GM19397 (cell line): ENCODE results near the gene PRMT1.

Experiments used
- ATAC-seq: cut with Tn5 transposase; IDR thresholded peaks from one replicate; pipeline ENCODE4 v1.9.1; 2021; ENCODE audit warnings: mild to moderate bottlenecking, moderate library complexity; ENCODE audit not compliant: unreplicated experiment

Gene PRMT1

DNA sequence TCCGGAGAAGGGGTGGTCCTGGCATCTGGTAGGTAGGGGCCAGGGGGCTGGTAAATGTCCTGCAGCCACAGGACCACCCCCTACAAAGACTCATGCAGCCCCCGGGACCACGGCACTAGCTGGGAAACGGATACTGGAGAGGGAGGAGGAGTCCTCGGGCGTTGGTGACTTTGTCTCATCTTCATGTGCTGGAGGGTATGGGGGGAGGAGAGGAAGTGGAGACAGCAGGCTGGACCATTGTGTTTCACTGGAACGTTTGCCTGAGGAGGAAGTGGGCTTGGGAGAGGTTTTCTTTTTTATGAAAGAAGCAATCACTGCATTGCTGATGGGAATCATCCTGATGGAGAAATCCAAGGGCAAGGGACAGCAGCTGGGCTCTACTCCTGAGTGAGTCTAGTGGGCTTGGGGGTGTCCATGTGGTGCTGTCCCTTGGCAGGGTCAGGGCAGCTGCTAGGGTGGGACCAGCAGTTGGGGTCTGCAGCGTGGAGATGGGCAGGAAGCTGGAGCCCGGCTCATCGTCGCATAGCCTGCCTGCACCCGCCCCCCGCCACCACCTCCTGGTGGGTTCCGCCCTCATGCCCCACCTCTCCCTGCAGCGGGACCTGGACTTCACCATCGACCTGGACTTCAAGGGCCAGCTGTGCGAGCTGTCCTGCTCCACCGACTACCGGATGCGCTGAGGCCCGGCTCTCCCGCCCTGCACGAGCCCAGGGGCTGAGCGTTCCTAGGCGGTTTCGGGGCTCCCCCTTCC is 10.7 kb downstream of the PRMT1 start:
- no peak for ATAC-seq

DNA sequence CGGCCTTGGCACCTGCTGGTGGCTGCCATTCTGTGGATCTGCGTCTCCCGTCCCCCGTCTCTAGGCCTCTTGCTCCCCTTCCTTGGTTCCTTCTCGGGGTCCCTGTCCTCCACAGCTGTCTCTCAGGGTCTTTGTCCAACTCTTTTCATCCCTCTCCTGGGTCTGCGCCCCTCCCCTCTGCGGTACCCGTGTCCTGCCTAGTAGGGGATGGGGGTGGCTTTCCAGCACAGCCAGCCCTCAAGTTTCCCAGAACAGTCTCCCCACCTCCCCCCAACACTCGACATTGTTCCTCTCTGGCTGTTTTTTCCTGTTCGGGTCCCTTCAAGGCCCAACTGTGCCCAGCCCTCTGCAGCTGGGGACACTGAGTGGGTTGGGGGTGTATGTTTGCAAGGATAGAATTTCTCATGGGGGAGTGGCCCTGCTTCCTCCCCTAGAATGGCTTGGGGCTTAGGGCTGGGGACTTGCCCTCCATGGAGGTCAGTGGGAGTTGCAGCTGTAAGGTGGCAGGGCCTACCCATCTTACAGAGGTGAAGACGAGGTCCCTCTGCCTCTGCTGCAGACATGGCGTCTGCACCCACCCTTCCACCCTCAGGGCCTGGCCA is 11.6 kb downstream of the PRMT1 start:
- ATAC-seq: no peak

DNA sequence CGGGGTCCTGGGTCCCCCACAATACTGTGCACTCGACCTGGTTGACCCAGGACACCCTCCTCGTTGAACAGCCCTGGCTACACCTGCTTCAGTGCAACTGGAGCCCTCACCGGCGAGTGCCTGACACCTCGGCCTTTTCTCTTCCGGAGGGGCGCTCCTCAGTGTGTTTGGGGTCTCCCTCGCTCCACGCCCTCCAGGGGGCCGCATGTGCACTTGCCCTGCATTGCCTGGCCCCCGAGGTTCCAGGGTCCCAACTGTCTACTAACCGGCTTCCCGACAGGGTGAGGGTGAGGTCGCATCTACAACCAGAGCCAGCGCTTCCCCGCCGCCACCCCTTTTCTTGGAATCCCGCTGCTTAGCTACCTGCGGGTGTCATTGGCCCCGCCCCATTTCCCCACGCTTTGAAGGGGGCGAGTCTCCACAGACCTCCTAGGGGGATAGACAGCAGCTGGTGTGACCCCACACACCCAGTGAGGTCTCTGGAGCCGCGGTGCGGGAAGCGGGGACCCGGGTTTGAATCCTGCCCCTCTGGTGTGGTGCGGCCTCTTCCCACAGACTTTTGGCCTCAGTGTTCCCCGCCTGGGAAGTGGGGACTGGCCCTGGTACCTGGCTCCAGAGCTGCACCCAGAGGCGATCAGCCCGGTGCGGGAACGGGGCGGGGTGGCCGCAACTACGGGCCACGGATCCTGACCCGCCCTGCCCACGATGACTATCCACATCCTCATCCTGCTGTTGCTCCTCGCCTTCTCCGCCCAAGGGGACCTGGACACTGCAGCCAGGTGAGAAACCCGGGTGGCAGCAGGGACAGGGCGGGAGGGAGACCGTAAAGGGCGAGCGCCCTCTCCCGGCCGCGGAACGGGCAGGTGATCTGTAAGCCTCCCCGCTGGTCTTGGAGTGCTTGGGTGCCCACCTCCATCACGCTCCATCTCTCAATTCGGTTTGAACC is 12.3 kb downstream of the PRMT1 start, which contains the start of gene ADM5:
Gene ADM5 (plus strand): TSS at position 462 of the 946 bp plus-strand sequence. CDS start 244 bp downstream, at position 706.
- no peak for ATAC-seq

DNA sequence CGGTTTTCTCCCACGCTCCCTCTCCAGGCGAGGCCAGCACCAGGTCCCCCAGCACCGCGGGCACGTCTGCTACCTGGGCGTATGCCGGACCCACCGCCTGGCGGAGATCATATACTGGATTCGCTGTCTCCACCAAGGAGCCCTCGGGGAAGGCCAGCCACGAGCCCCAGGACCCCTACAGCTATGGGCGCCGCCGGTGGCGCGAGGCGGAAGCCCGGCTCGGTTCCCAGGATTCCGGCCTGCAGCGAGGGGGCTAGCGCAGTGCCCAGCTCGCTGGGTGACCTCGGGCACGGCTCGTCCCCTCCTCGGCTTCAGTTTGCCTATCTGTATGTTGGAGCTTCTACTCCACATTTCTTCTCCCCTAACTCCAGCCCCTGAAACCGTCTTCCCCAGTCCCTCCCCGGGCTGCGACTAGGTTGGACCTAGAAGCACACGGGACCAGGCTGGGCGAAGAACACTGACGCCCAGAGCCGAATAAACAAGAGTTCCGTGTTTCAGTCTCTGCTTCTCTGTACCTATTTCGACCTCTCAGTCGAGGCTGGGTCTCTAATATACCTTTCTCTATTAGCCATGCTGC is 13.1 kb downstream of the PRMT1 start:
- ATAC-seq: no peak

DNA sequence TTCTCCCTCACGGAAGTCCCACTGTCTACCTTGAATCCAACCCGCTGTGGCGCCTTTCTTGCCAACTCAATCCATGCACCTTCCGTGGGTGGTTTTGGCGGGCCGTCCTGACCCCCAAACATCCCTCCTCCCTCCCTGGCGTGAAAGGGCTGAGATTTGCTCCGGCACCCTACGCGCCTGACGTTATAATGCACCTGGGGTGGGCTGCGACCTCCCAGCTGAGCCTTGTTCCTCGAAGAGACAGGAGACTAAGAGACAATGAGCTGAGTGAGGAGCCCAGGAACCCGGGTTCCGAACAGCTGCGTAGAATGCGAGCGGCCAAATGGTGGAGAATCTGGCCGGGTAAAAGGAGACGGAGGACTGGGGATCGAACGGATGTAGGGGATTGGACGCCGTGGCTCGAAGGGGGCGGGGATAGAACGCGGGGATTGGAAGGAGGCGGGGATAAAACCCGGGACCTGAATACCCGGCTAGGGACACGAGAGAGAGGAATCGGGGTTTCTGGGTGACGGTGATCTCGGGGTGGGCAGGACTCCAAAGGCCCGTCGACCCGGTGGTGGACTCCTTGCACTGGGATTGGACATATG is 13.7 kb downstream of the PRMT1 start, which contains the start of gene CPT1C:
Gene CPT1C (plus strand): TSS at position 461 of the 587 bp plus-strand sequence. CDS start 1,137 bp downstream, outside the sequence.
- ATAC-seq: no peak

DNA sequence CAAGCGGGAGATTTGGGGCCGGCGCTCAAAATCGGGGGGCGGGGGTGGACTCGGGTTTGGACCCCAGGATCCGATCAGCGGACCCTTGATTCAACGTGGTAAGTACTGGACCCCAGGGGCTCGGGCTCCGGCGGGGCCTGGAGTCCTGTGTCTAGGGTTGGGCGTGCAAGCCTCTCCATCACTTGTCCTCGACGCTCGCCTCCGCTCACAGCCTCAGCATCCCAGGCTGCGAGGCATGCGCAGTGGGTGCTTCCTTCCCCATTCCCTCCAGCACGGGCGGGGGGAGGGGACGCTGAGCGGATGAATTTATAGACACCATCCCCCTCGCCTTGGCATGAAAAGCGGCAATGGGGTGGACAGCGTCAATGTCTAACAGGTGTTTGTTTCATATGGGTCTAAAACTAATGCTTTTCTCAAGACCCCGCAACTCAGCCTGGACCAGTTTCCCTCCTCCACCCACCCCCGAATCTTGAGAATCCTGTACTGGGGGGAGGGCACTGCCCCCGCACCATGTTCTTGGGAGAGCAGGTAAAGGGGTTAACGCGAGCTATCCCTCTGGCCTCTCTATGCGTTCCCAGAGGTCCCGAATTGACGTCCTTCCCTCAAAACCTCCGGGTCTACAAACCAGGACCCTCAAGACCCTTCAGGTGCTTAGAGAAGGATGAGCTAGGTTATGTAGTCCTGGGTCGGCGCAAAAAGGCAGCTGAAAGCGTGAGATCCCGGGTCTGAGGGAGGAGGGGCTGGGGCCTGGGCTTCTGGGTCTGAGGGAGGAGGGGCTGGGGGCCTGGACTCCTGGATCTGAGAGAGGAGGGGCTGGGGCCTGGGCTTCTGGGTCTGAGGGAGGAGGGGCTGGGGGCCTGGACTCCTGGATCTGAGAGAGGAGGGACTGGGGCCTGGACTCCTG is 14.4 kb downstream of the PRMT1 start:
- no peak for ATAC-seq

DNA sequence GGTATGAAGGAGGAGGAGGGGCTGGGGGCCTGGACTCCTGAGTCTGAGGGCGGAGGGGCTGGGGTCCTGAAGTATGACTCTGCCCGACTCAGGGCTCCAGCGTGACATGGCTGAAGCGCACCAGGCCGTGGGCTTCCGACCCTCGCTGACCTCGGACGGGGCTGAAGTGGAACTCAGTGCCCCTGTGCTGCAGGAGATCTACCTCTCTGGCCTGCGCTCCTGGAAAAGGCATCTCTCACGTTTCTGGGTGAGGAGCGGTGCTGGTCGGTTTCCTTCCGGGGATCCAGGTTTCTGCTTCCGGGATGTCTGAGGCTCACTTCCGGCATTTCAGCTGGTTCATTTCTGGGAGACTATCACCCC is 15.1 kb downstream of the PRMT1 start:
- no peak for ATAC-seq

DNA sequence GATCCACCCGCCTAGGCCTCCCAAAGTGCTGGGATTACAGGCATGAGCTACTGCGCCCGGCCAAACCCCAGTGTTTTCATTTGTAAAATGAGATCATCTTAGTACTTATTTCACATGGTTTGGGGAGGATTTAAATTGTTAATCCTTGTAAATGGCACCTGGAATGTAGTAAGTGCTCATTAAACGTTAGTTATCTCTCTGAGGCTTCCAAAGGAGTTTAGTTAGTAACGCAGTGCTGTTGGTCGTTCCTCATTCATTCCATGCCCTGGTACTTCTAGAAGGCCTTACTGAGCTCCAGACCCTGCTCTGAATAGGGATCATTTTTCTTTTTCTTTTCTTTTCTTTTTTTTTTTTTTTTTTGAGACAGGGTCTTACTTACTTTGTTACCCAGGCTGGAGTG is 19.0 kb downstream of the PRMT1 start:
- no peak for ATAC-seq

DNA sequence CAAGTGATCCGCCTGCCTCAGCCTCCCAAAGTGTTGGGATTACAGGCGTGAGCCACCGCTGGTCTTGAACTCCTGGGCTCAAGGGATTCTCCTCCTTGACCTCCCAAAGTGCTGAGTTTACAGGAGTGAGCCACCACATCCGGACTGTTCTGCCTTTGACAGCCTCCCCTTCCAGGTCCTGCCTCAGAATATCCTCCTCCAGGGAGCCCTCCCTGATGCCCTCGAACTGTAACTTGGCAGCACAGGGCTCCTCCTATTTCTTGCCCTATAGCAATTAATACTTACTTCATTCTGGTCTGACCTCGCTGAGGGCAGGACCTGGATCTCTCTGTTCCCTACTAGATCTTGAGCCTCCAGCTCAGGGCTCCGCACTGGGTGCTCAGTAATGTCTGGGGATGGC is 19.8 kb downstream of the PRMT1 start:
- no peak for ATAC-seq

DNA sequence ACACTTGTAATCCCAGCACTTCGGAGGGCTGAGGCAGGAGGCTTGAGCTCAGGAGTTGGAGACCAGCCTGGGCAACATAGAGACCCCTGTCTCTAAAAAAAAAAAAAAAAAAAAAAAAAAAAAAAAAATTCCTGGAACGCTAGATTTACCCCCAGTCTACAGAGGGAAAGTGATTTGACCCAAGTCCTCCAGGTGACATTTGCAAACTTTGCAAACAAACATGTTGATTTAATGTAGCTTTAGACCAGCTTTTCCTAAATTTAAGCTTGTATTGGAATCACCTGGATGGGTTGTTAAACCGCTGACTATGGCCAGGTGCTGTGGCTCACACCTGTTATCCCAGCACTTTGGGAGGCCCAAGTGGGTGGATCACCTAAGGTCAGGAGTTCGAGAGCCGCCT is 22.3 kb downstream of the PRMT1 start:
- no peak for ATAC-seq

DNA sequence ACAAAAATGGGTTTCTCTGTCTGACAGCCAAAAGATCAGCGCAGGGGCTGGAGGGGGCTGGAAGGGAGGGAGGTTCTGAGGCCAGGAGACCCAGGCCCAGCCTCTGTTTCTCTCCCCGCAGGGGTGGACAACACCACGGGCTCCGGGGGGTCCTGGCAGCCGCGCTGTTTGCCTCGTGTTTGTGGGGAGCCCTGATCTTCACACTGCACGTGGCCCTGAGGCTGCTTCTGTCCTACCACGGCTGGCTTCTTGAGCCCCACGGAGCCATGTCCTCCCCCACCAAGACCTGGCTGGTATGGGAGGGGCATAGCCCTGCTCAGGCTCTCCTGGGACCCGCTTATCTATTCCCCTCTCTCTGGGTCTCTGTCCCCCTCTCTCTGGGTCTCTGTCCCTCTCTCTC is 23.5 kb downstream of the PRMT1 start:
- no peak for ATAC-seq

DNA sequence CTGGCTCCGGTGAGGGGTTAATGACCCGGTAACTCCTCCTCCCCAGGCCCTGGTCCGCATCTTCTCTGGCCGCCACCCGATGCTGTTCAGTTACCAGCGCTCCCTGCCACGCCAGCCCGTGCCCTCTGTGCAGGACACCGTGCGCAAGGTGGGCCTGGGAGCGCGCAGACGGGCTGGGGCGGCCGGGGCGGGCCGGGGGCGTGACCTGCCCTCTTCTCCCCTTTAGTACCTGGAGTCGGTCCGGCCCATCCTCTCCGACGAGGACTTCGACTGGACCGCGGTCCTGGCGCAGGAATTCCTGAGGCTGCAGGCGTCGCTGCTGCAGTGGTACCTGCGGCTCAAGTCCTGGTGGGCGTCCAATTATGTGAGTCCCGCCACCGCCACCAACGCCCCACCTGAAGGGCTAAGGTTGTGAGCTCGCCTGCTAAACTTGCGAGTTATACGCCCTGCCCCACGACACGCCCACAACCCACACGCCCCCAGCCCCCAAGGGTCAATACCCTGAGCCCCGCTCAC is 24.3 kb downstream of the PRMT1 start:
- no peak for ATAC-seq

DNA sequence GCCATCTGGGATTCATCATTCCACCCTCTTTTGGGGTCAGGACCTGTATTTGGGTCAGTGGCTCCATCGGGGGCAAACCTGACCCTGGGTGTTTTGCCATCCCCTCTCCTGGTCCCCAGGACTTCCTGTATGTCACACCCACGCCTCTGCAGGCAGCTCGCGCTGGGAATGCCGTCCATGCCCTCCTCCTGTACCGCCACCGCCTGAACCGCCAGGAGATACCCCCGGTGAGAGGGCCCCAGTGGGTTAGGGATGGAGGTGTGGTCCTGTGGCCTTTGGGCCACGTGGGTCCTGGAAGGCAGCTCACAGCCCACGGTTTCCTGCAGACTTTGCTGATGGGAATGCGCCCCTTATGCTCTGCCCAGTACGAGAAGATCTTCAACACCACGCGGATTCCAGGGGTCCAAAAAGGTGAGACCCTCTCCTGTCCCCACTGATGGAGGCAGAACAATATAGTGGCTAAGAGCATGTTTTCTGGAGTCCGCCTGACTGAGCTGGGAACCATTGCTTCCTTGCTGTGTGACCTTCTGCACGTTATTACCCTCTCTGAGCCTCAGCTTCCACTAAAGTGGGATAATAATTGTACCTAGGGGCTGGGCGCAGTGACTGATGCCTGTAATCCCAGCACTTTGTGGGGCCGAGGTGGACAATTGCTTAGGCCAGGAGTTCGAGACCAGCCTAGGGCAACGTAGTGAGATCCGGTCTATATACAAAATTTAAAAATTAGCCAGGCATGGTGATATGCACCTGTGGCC is 28.0 kb downstream of the PRMT1 start:
- ATAC-seq: no peak

DNA sequence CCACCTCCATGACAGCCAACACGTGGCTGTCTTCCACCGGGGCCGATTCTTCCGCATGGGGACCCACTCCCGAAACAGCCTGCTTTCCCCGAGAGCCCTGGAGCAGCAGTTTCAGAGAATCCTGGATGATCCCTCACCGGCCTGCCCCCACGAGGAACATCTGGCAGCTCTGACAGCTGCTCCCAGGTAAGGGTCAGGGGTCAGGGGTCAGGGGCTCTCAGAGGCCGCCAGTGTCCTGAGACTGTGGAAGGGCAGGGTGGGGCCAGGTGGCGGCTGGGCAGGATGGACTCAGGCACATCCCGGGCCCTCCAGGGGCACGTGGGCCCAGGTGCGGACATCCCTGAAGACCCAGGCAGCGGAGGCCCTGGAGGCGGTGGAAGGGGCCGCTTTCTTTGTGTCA is 28.8 kb downstream of the PRMT1 start:
- no peak for ATAC-seq

DNA sequence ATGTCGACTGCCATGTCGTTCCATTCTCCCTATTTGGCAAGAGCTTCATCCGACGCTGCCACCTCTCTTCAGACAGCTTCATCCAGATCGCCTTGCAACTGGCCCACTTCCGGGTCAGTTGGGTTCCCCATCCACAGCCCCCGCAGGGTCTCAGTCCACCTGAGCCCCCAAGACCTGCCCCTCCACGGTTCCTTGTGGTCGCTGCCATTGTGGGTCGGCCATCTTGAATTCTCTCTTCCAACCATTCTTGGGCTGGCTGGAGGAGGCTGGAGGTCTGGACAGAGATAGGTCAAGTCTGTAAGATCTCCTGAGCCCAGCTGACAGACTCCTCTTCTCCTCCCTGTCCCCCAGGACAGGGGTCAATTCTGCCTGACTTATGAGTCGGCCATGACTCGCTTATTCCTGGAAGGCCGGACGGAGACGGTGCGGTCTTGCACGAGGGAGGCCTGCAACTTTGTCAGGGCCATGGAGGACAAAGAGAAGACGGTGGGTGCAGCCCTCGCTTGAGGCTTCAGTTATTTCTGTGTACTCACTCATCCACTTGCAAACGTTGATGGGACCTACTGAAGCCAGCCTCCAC is 33.4 kb downstream of the PRMT1 start:
- no peak for ATAC-seq

DNA sequence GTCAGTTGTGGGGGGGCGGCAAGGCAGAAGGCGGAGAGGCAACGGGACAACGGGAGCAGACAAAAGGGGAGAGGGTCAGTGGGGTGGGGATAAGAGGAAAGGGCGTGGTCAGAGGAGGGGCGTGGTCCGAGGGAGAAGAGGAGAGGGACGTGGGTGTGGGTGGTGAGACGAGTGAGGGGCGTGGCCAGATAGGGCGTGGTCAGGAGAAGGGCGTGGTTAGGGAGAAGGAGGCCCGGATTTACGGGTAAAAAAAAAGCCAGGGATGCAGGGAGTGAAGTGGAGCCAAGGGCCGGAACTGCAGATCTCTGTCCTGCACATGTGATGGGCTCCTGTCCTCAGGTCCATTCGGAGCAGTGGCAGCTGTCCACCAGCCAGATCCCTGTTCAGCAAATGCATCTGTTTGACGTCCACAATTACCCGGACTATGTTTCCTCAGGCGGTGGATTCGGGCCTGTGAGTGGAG is 35.4 kb downstream of the PRMT1 start:
- no peak for ATAC-seq

DNA sequence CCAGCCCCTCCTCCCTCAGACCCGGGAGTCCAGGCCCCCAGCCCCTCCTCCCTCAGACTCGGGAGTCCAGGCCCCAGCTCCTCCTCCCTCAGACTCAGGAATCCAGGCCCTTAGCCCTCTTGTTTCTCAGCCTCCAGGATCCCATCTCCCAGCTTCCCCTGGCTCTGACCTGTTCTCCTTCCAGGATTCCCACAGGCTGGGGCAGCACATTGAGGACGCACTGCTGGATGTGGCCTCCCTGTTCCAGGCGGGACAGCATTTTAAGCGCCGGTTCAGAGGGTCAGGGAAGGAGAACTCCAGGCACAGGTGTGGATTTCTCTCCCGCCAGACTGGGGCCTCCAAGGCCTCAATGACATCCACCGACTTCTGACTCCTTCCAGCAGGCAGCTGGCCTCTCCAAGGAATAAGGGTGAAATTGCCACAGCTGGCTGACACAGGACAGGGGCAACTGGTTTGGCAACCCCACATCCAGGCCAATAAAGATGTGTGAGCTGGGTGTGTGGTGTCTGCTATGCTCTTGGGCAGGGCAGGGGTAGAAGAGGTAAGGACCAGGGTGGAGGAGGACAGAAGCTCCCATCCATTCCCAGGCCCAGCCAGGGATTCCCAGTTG is 36.3 kb downstream of the PRMT1 start:
- ATAC-seq: no peak

DNA sequence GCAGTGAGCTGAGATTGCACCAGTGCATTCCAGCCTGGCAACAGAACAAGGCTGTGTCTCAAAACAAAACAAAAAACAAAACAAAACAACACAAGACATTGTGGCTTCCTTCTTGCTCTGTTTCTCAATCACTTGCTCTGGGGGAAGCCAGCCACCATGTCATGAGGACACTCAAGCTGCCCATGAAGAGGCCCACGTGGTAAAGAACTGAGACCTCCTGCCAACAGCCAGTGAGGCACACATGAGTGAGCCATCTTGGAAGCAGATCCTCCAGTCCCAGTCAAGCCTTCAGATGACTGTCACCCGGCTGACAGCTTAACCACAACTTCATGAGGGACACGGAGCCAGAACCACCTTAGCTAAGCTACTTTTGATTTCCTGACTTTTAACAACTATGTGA is 39.1 kb downstream of the PRMT1 start:
- ATAC-seq: no peak
